ENCODE results near the gene CRMP1.

- TF ChIP-seq CTCF (conservative IDR thresholded peaks at IDR 0.05; ENCODE audit: low read length): no peak
- TF ChIP-seq EZH2phosphoT487 (IDR thresholded peaks at IDR 0.05; ENCODE audit: borderline replicate concordance): no peak
These were observed 47.8 kb upstream of the CRMP1 start for GRCh38 chr4:5940470-5941203.

Measured in Loucy (cell line).